SU-DHL-6 (cell line): ENCODE measurements around the gene NFATC1.

Source experiments
- H2AFZ ChIP-seq: fragments of 200-600 bp; sonication (generic); 2 replicates; pipeline ENCODE4 v1.6.1; 2014; ENCODE audit warnings: low read depth, mild to moderate bottlenecking, moderate library complexity, mixed read lengths, antibody characterized with exemption, low read length; ENCODE audit not compliant: severe bottlenecking
- H3F3A ChIP-seq: fragments of 200-600 bp; shearing (Covaris generic); 2 replicates; pipeline ENCODE4 v1.6.0; 2016; ENCODE audit warnings: antibody characterized with exemption, mild to moderate bottlenecking; ENCODE audit not compliant: insufficient read depth
- H3K27ac ChIP-seq: fragments of 200-600 bp; sonication (generic); 2 replicates; pipeline ENCODE4 v1.5.1; 2016; ENCODE audit warnings: low read depth, mild to moderate bottlenecking, low read length, moderate library complexity, mixed read lengths
- H3K27me3 ChIP-seq: fragments of 200-600 bp; sonication (generic), shearing (Covaris generic); 2 replicates; pipeline ENCODE4 v1.6.0; 2014; ENCODE audit warnings: mild to moderate bottlenecking, low read length
- H3K36me3 ChIP-seq: fragments of 200-600 bp; sonication (generic); 2 replicates; pipeline ENCODE4 v1.6.1; 2014; ENCODE audit warnings: mild to moderate bottlenecking, low read length, mixed read lengths
- H3K4me2 ChIP-seq: fragments of 300-600, 200-600 bp; shearing (Covaris generic), sonication (generic); 2 replicates; pipeline ENCODE4 v1.6.0; 2014; ENCODE audit warnings: low read length, low read depth, mild to moderate bottlenecking; ENCODE audit not compliant: poor library complexity, severe bottlenecking
- H3K4me3 ChIP-seq: fragments of 200-600 bp; sonication (generic); 2 replicates; pipeline ENCODE4 v1.5.1; 2014; ENCODE audit warnings: antibody characterized with exemption, low read length, mild to moderate bottlenecking, mixed read lengths; ENCODE audit not compliant: insufficient read depth, poor library complexity, severe bottlenecking
- H3K79me2 ChIP-seq: fragments of 200-600 bp; sonication (generic); 2 replicates; pipeline ENCODE4 v1.6.1; 2014; ENCODE audit warnings: mild to moderate bottlenecking, low read length, moderate library complexity; ENCODE audit not compliant: insufficient read depth
- H3K9ac ChIP-seq: fragments of 200-600 bp; sonication (generic); 2 replicates; pipeline ENCODE4 v1.7.0; 2014; ENCODE audit warnings: mild to moderate bottlenecking, low read length
- H3K9me2 ChIP-seq: fragments of 200-600 bp; sonication (generic); replicated peaks from 2 replicates; pipeline ENCODE4 v1.6.1; 2014; ENCODE audit warnings: low read length; ENCODE audit not compliant: insufficient read depth
- H3K9me3 ChIP-seq: fragments of 200-600 bp; sonication (generic); 2 replicates; pipeline ENCODE4 v1.6.1; 2014; ENCODE audit warnings: low read length, mixed read lengths; ENCODE audit not compliant: insufficient read depth
- H4K20me1 ChIP-seq: fragments of 200-600 bp; sonication (generic); 2 replicates; pipeline ENCODE4 v1.6.1; 2014; ENCODE audit warnings: low read depth, mild to moderate bottlenecking, antibody characterized with exemption, low read length, moderate library complexity, mixed read lengths
- CTCF ChIP-seq: fragments of 200-600 bp; sonication (generic); IDR thresholded peaks from one replicate; pipeline ENCODE4 v1.5.1; 2017; ENCODE audit warnings: antibody characterized with exemption, mild to moderate bottlenecking, low read length, moderate library complexity; ENCODE audit not compliant: insufficient read depth, poor library complexity, severe bottlenecking
- EZH2phosphoT487 ChIP-seq: fragments of 200-600 bp; sonication (generic), shearing (Covaris generic); conservative IDR thresholded peaks from 2 replicates; pipeline ENCODE4 v1.6.1; 2018; ENCODE audit warnings: mild to moderate bottlenecking, antibody characterized with exemption, low read length, moderate library complexity, mixed read lengths

NFATC1 gene

GRCh38 chr18:79545255-79545654 is 149.5 kb downstream of the NFATC1 start:
- TF ChIP-seq CTCF, result no peak
- TF ChIP-seq EZH2phosphoT487, result no peak
- Histone ChIP-seq H3K9me2 (no peaks in the 10 kb centered on the region), H3K9me3 (no peaks in the 10 kb centered on the region), H3K27me3 (no peaks in the 10 kb centered on the region), H4K20me1 (no peaks in the 10 kb centered on the region), H3K4me3 (no peak overlapping the region), H3K4me2 (no peak overlapping the region), H3K27ac (no peak overlapping the region), H3K36me3 (no peaks in the 10 kb centered on the region), H3K79me2 (no peaks in the 10 kb centered on the region), H2AFZ (no peak overlapping the region), H3F3A (no peaks in the 10 kb centered on the region), H3K9ac (no peak overlapping the region)

GRCh38 chr18:79545736-79546171 is 150.0 kb downstream of the NFATC1 start:
- Histone ChIP-seq H3K27ac (no peak overlapping the region), H4K20me1 (no peaks in the 10 kb centered on the region), H3K27me3 (no peaks in the 10 kb centered on the region)

GRCh38 chr18:79546781-79547272 is 151.1 kb downstream of the NFATC1 start:
- H3K9me2 ChIP-seq, result no peaks in the 10 kb centered on the region
- no peak overlapping the region for H3K4me3 ChIP-seq
- no peaks in the 10 kb centered on the region for H3K79me2 ChIP-seq
- no peaks in the 10 kb centered on the region for H3K36me3 ChIP-seq
- H3K4me2 ChIP-seq, result no peak overlapping the region
- H3K27me3 ChIP-seq, result no peaks in the 10 kb centered on the region
- H3F3A ChIP-seq, result no peaks in the 10 kb centered on the region
- H3K27ac ChIP-seq, result no peak overlapping the region
- TF ChIP-seq CTCF (no peak), EZH2phosphoT487 (no peak)
- no peak overlapping the region for H2AFZ ChIP-seq
- no peaks in the 10 kb centered on the region for H3K9me3 ChIP-seq
- H3K9ac ChIP-seq, result no peak overlapping the region
- no peaks in the 10 kb centered on the region for H4K20me1 ChIP-seq

More at GRCh38 chr18:79545736-79546171, 150.0 kb downstream of the NFATC1 start:
- TF ChIP-seq EZH2phosphoT487, result no peak
- TF ChIP-seq CTCF, result no peak
- no peak overlapping the region for H2AFZ ChIP-seq
- H3K4me3 ChIP-seq, result no peak overlapping the region
- H3K4me2 ChIP-seq, result no peak overlapping the region
- no peaks in the 10 kb centered on the region for H3K79me2 ChIP-seq
- no peaks in the 10 kb centered on the region for H3K9me3 ChIP-seq
- no peaks in the 10 kb centered on the region for H3K9me2 ChIP-seq
- H3K9ac ChIP-seq, result no peak overlapping the region
- no peaks in the 10 kb centered on the region for H3K36me3 ChIP-seq
- no peaks in the 10 kb centered on the region for H3F3A ChIP-seq
